Measurements from ENCODE around the gene MTF1.

Gene MTF1

DNA sequence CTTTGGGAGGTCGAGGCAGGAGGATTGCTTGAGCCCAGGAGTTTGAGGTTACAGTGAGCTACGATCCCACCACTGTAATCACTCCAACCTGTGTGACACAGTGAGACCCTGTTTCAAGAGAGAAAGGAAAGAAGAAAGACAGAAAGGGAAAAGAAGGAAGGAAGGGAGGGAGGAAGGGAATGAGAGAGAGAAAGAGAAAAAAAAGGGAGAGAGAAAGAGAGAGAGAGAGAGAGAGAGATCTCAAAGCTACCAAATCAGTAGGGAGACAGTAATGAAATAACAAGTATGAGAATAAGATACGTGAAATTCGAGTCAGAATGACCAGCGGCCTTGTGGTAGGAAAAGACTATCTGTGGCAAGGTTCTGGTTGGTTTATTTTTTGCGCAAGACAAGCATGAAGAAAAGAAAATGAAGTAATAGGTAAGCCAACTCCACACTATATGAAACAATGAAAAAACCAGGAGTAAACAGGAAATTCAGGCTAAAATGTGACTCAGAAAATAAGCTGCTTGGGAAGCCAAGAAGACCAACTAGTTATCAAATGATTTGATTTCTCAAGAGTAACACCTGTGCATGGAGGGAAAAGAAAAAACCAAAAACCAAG lies 8.9 kb downstream of the MTF1 start:
- TF ChIP-seq, protein P1, sequence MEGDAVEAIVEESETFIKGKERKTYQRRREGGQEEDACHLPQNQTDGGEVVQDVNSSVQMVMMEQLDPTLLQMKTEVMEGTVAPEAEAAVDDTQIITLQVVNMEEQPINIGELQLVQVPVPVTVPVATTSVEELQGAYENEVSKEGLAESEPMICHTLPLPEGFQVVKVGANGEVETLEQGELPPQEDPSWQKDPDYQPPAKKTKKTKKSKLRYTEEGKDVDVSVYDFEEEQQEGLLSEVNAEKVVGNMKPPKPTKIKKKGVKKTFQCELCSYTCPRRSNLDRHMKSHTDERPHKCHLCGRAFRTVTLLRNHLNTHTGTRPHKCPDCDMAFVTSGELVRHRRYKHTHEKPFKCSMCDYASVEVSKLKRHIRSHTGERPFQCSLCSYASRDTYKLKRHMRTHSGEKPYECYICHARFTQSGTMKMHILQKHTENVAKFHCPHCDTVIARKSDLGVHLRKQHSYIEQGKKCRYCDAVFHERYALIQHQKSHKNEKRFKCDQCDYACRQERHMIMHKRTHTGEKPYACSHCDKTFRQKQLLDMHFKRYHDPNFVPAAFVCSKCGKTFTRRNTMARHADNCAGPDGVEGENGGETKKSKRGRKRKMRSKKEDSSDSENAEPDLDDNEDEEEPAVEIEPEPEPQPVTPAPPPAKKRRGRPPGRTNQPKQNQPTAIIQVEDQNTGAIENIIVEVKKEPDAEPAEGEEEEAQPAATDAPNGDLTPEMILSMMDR (IDR thresholded peaks at IDR 0.05; ENCODE audit: low read depth, low read length) = no peak
- no peak overlapping the region for H3K4me3 ChIP-seq (ENCODE audit: low read depth, low read length)
- in situ Hi-C loops (cut with HindIII; ENCODE audit: low sequenced_read_pairs) = no loop called here
- no peak for DNase-seq (ENCODE audit: low read depth, low spot score)

DNA sequence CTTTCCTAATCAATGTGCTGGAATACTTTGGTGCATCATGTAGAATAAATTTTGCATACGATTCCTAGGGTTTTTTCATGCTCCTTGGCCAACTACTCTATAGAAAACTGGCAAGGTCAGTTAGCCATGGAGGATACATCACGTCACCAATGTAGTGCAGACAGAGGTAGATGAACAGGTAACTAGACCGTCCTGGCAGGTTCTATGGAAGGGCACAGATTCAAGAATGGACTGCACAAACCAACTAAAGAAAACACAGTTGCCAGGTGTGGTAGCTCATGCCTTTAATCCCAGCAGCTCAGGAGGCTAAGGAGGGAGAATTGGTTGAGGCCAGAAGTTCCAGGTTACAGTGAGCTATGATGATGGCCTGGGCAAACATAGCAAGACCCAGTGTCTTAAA lies 9.9 kb downstream of the MTF1 start:
- no peak overlapping the region for H3K4me3 ChIP-seq (ENCODE audit: low read depth, low read length)
- TF ChIP-seq, protein P1 (IDR thresholded peaks at IDR 0.05; ENCODE audit: low read depth, low read length) = no peak
- in situ Hi-C loops (cut with HindIII; ENCODE audit: low sequenced_read_pairs) = no loop called here
- DNase-seq (ENCODE audit: low read depth, low spot score) = no peak

DNA sequence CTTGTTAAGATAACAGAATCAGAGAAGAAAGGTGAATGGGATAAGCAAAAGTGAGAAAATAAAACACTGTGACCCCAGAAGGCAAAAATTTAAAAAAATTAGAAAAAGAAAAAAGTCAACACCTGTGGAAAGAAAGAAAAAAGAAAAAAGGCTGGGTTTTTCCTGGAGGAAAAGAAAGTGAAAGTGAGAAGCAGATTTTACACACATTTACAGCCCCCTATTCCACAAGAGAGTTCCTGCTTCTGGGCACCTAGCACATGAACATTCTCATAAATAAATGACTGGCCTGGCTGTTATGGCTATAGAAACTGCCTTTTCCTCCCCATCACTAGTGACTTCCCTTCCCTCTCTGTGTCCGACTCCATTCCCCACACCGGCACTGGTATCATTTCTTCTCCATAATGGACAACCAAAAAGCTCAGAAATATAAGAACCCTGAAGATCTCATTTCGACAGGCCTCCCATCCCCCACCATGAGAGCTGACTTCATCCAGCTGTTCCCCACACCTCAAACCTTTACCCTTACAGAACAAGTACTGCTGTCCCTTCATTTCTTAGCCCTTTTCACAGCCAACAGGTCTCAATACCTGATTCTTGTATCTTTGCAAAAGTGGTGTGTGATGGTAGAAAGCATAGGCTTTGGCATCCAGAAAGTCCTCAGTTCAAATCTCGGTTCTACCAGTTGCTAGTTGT lies 12.6 kb downstream of the MTF1 start:
- in situ Hi-C loops (cut with HindIII; ENCODE audit: low sequenced_read_pairs) = no loop called here
- H3K4me3 ChIP-seq (ENCODE audit: low read depth, low read length) = no peak overlapping the region
- TF ChIP-seq, protein P1 (IDR thresholded peaks at IDR 0.05; ENCODE audit: low read depth, low read length) = no peak
- no peak for DNase-seq (ENCODE audit: low read depth, low spot score)

GRCh38 chr1:37845786-37846185 lies 13.6 kb downstream of the MTF1 start:
- no peak for DNase-seq (ENCODE audit: low read depth, low spot score)
- TF ChIP-seq, protein P1 (IDR thresholded peaks at IDR 0.05; ENCODE audit: low read depth, low read length) = no peak
- in situ Hi-C loops (cut with HindIII; ENCODE audit: low sequenced_read_pairs) = no loop called here

DNA sequence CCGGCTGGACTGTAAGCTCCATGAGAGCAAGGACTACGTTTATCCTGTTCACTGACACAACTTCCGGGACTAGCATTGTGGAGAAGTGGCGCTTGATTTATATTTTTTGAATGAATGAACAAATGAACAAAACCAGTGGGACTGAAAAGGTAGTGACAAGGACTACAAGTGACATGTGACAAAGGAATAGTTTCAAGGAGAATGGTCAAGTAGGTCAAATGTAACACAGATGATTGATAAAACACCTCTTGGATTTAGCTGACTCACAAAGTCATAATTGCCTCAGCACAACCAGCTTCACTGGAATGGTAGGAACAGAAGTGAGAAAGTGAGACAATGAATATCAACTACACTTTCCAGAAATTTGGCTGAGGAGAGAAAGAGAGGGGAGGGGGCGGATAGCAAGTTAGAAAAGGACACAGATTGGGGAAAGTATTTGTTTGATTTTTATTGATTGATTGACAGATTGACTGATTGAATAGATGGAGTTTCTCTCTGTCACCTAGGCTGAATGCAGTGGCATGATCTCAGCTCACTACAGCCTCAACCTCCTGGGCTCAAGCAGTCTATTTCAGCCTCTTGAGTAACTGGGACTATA lies 14.2 kb downstream of the MTF1 start:
- no peak for DNase-seq (ENCODE audit: low read depth, low spot score)
- TF ChIP-seq, protein P1 (IDR thresholded peaks at IDR 0.05; ENCODE audit: low read depth, low read length) = no peak
- in situ Hi-C loops (cut with HindIII; ENCODE audit: low sequenced_read_pairs) = no loop called here
- no peak overlapping the region for H3K4me3 ChIP-seq (ENCODE audit: low read depth, low read length)

More at GRCh38 chr1:37845786-37846185, 13.6 kb downstream of the MTF1 start:
- no peak overlapping the region for H3K4me3 ChIP-seq (ENCODE audit: low read depth, low read length)

GRCh38 chr1:37844536-37844935 lies 14.9 kb downstream of the MTF1 start:
- TF ChIP-seq, protein P1 (IDR thresholded peaks at IDR 0.05; ENCODE audit: low read depth, low read length) = no peak
- in situ Hi-C loops (cut with HindIII; ENCODE audit: low sequenced_read_pairs) = no loop called here
- no peak for DNase-seq (ENCODE audit: low read depth, low spot score)
- H3K4me3 ChIP-seq (ENCODE audit: low read depth, low read length) = no peak overlapping the region
